ENCODE results near the gene CD69. TPM values are rescaled to one million over a fixed set of nuclear protein-coding genes. Genes with fewer than 3 reads are reported as not detected.
A peak's percentile ranks its signal among the peaks of the same experiment; 100 is the strongest.
"Not testable (repeated sequence)": the region's sequence is repeated elsewhere in the genome, so short reads cannot be mapped to it uniquely, and the experiment has no call there.

The CD69 gene
- total RNA-seq, 1 donor from 2014 or later, result not detected

DNA sequence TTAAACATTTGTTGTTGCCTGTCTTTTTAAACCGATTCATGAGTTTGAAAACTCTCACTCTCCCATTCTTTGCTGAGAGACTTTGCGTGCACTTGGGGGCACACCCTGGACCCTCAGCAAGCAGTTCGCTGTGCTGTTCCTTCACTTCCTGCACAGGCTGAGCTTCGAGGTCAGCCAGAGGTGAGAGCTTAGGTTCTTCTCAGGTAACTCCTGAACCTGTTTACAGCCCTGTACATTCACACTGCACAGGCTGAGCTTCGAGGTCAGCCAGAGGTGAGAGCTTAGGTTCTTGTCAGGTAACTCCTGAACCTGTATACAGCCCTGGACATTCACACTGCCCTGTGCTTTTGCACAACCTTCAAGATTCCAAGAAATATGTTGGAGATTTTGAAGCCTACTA, 18.0 kb downstream of the CD69 start:
- Histone ChIP-seq H3K4me2 (no peak overlapping the region), H3K27me3 (no peaks in the 10 kb centered on the region), H3K4me1 (no peaks in the 10 kb centered on the region), H3K9me3 (ENCODE audit: low read depth) (no peaks in the 10 kb centered on the region), H2AFZ (replicated peaks) (peak overlapping the region; percentile 10), H3F3A (ENCODE audit: low read depth) (no peaks in the 10 kb centered on the region), H3K9ac (no peak overlapping the region), H3K36me3 (no peaks in the 10 kb centered on the region), H3K79me2 (ENCODE audit: low read depth) (no peaks in the 10 kb centered on the region), H3K4me3 (no peak overlapping the region), H4K20me1 (ENCODE audit: low read depth) (no peaks in the 10 kb centered on the region), H3K27ac (no peak overlapping the region)
- no peak overlapping the region for H3K27ac Mint-ChIP-seq
- H3K36me3 Mint-ChIP-seq, result no peaks in the 10 kb centered on the region
- no peaks in the 10 kb centered on the region for H3K4me1 Mint-ChIP-seq
- no peak overlapping the region for H3K4me3 Mint-ChIP-seq
- peaks cover 2% of the 10 kb centered on the region for H3K9me3 Mint-ChIP-seq
- H3K27me3 Mint-ChIP-seq (ENCODE audit: insufficient read depth, low read depth), result peaks cover 4% of the 10 kb centered on the region
- TF ChIP-seq, protein P1, sequence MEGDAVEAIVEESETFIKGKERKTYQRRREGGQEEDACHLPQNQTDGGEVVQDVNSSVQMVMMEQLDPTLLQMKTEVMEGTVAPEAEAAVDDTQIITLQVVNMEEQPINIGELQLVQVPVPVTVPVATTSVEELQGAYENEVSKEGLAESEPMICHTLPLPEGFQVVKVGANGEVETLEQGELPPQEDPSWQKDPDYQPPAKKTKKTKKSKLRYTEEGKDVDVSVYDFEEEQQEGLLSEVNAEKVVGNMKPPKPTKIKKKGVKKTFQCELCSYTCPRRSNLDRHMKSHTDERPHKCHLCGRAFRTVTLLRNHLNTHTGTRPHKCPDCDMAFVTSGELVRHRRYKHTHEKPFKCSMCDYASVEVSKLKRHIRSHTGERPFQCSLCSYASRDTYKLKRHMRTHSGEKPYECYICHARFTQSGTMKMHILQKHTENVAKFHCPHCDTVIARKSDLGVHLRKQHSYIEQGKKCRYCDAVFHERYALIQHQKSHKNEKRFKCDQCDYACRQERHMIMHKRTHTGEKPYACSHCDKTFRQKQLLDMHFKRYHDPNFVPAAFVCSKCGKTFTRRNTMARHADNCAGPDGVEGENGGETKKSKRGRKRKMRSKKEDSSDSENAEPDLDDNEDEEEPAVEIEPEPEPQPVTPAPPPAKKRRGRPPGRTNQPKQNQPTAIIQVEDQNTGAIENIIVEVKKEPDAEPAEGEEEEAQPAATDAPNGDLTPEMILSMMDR (IDR thresholded peaks at IDR 0.05), result no peak
- TF ChIP-seq EZH2 (IDR thresholded peaks at IDR 0.05) (no peak), EZH2phosphoT487 (IDR thresholded peaks at IDR 0.05) (no peak)
- no peak for DNase-seq (ENCODE audit: low spot score)

DNA sequence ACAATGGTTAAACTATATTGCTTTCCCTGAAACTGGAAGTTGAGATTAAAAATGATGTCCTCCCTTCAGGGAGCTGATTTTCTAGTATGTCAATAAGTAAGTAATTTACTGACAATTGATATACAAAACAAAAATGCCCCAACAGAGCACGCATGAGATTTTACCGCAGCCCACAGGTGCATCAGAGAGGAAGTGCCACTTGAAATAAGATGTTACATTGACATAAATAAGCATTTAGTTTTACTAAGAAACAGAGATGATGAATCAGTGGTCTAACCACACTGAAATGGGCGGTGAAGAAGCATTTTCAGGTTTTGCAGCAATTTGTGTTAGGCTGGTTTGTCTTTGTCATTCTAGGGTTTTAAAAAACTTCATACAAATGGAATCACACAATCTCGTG, 19.0 kb downstream of the CD69 start:
- Mint-ChIP-seq H3K36me3 (no peaks in the 10 kb centered on the region), H3K27ac (no peak overlapping the region)
- H3K36me3 ChIP-seq, result no peaks in the 10 kb centered on the region

DNA sequence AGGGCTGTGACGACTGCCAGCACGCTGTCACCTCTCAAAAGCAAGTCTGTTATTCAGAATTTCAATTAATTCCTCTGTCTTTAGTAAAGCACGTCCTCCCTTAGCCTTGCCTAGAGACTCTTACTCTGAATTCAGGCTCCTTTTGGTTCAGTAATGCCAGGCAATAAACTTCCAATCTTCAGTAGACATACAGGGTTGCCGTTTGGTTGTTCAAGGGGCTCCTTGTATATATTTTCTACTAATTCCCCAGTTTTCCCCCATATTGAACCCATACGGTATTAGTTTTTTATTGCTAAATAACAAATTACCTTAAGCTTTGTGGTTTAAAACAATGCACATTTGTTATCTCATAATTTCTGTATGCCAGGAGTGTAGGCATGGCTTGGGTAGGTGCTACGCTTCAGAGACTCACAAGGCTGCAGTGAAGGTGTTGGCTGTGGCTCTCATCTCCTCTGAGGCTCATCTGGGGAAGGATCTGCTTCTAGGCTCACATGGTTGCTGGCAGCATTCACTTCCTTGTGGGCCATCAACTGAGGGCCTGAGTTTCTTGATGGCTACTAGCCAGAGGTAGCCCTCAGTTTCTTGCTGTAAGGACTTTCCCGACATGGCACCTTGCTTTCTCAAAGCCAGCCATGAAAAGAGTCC, 20.5 kb downstream of the CD69 start:
- no peaks in the 10 kb centered on the region for H3K36me3 Mint-ChIP-seq
- no peak overlapping the region for H3K27ac ChIP-seq
- TF ChIP-seq EZH2 (IDR thresholded peaks at IDR 0.05) (no peak), EZH2phosphoT487 (IDR thresholded peaks at IDR 0.05) (no peak)
- TF ChIP-seq, protein P1 (IDR thresholded peaks at IDR 0.05), result no peak
- H3K9me3 Mint-ChIP-seq, result peaks cover 2% of the 10 kb centered on the region
- no peak overlapping the region for H3K4me3 Mint-ChIP-seq
- no peaks in the 10 kb centered on the region for H3K9me3 ChIP-seq (ENCODE audit: low read depth)
- no peaks in the 10 kb centered on the region for H3K79me2 ChIP-seq (ENCODE audit: low read depth)
- H3F3A ChIP-seq (ENCODE audit: low read depth), result no peaks in the 10 kb centered on the region
- no peak overlapping the region for H3K4me2 ChIP-seq
- no peaks in the 10 kb centered on the region for H3K36me3 ChIP-seq
- H3K4me1 ChIP-seq, result no peaks in the 10 kb centered on the region
- H3K27me3 Mint-ChIP-seq (ENCODE audit: insufficient read depth, low read depth), result peaks cover 4% of the 10 kb centered on the region
- H4K20me1 ChIP-seq (ENCODE audit: low read depth), result no peaks in the 10 kb centered on the region
- H3K9ac ChIP-seq, result no peak overlapping the region
- H2AFZ ChIP-seq (replicated peaks), result no peak overlapping the region
- H3K4me1 Mint-ChIP-seq, result no peaks in the 10 kb centered on the region
- H3K27ac Mint-ChIP-seq, result no peak overlapping the region
- no peak overlapping the region for H3K4me3 ChIP-seq
- no peak for DNase-seq (ENCODE audit: low spot score)
- no peaks in the 10 kb centered on the region for H3K27me3 ChIP-seq

More for the DNA sequence above, 19.0 kb downstream of the CD69 start:
- no peaks in the 10 kb centered on the region for H3K9me3 ChIP-seq (ENCODE audit: low read depth)
- no peak overlapping the region for H3K4me3 Mint-ChIP-seq
- no peaks in the 10 kb centered on the region for H3K79me2 ChIP-seq (ENCODE audit: low read depth)
- no peak overlapping the region for H2AFZ ChIP-seq (replicated peaks)
- no peak overlapping the region for H3K27ac ChIP-seq
- peaks cover 4% of the 10 kb centered on the region for H3K27me3 Mint-ChIP-seq (ENCODE audit: insufficient read depth, low read depth)
- DNase-seq (ENCODE audit: low spot score), result no peak
- H3K4me1 Mint-ChIP-seq, result no peaks in the 10 kb centered on the region
- no peaks in the 10 kb centered on the region for H3K4me1 ChIP-seq
- no peaks in the 10 kb centered on the region for H4K20me1 ChIP-seq (ENCODE audit: low read depth)
- TF ChIP-seq EZH2 (IDR thresholded peaks at IDR 0.05) (no peak), EZH2phosphoT487 (IDR thresholded peaks at IDR 0.05) (no peak)
- TF ChIP-seq, protein P1 (IDR thresholded peaks at IDR 0.05), result no peak
- H3K4me3 ChIP-seq, result no peak overlapping the region
- no peaks in the 10 kb centered on the region for H3K27me3 ChIP-seq
- H3K9ac ChIP-seq, result no peak overlapping the region
- no peak overlapping the region for H3K4me2 ChIP-seq
- H3F3A ChIP-seq (ENCODE audit: low read depth), result no peaks in the 10 kb centered on the region
- H3K9me3 Mint-ChIP-seq, result peaks cover 2% of the 10 kb centered on the region

DNA sequence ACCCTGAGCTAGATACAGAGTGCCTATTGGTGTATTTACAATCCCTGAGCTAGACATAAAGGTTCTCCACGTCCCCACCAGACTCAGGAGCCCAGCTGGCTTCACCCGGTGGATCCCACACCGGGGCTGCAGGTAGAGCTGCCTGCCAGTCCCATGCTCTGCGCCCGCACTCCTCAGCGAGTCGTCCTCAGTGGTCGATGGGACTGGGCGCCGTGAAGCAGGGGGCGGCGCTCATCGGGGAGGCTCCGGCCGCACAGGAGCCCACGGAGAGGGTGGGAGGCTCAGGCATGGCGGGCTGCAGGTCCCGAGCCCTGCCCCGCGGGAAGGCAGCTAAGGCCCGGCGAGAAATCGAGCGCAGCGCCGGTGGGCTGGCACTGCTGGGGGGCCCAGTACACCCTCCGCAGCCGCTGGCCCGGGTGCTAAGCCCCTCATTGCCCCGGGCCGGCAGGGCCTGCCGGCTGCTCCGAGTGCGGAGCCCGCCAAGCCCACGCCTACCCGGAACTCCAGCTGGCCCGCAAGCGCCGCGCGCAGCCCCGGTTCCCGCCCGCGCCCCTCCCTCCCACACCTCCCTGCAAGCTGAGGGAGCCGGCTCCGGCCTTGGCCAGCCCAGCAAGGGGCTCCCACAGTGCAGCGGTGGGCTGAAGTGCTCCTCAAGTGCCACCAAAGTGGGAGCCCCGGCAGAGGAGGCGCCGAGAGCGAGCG, 21.1 kb downstream of the CD69 start:
- not testable (repeated sequence) for H3K9me3 ChIP-seq (ENCODE audit: low read depth); H3K9me3 Mint-ChIP-seq; H3K9ac ChIP-seq; H2AFZ ChIP-seq (replicated peaks); H3K27me3 Mint-ChIP-seq (ENCODE audit: insufficient read depth, low read depth); H3K4me2 ChIP-seq; H3K27ac Mint-ChIP-seq; H3K4me1 ChIP-seq; H3K27ac ChIP-seq; H3K4me3 Mint-ChIP-seq; H3F3A ChIP-seq (ENCODE audit: low read depth); H3K4me3 ChIP-seq; H4K20me1 ChIP-seq (ENCODE audit: low read depth); H3K79me2 ChIP-seq (ENCODE audit: low read depth); DNase-seq (ENCODE audit: low spot score); H3K27me3 ChIP-seq; H3K36me3 Mint-ChIP-seq; H3K4me1 Mint-ChIP-seq; H3K36me3 ChIP-seq

DNA sequence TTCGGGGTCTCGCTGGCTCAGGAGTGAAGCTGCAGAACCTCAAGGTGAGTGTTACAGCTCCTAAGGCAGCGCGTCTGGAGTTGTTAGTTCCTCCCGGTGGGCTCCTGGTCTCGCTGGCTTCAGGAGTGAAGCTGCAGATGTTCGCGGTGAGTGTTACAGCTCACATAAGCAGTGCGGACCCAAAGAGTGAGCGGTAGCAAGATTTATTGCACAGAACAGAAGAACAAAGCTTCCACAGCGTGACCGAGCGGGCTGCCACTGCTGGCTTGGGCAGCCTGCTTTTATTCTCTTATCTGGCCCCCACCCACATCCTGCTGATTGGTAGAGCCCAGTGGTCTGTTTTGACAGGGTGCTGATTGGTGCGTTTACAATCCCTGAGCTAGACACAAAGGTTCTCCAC, 21.8 kb downstream of the CD69 start:
- DNase-seq (ENCODE audit: low spot score); H3K27me3 ChIP-seq; H3F3A ChIP-seq (ENCODE audit: low read depth); H3K4me1 ChIP-seq; H3K9me3 ChIP-seq (ENCODE audit: low read depth); H4K20me1 ChIP-seq (ENCODE audit: low read depth); H3K9ac ChIP-seq; H3K4me1 Mint-ChIP-seq; H2AFZ ChIP-seq (replicated peaks); H3K9me3 Mint-ChIP-seq; H3K27ac Mint-ChIP-seq; H3K4me2 ChIP-seq; H3K4me3 ChIP-seq; H3K79me2 ChIP-seq (ENCODE audit: low read depth); H3K4me3 Mint-ChIP-seq; H3K27me3 Mint-ChIP-seq (ENCODE audit: insufficient read depth, low read depth); H3K27ac ChIP-seq; H3K36me3 Mint-ChIP-seq; H3K36me3 ChIP-seq: not testable (repeated sequence)

All from neural progenitor cell (in vitro differentiated cells).